ENCODE measurements around the gene CCNQ.

DNA sequence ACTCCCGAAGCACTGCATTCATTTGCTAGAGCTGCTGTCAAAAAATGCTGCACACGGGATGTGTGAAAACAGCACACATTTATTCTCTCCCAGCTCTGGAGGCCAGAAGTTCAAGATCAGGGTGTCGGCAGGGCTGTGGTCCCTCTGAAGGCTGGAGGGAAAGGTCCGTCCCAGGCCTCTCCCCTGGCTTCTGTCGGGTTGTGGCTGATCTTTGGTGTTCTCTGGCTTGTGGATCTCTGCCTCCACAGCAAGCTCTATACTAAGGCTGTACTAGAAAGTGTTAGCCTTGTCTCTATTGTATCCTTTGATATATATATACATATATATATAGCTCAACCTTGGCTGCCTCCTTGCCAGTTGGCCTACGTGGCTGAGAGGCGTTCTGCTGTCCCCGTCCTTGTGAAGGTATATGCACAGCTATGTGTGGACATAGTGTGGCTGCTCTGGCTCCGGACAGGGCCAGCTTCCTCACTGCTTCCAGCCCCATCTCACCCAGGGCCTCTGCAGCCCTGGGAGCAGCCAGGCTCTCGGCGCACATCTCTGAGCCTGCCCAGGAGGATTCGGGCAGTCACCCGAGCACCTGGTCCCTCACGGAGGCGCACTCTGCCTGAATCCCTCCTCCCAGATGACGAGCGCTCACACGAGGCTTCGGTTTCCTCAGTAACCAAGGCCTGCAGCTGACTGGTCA lies 33.1 kb upstream of the CCNQ start:
- no peak for TF ChIP-seq EZH2phosphoT487 (IDR thresholded peaks at IDR 0.05; ENCODE audit: low read length)
- TF ChIP-seq, protein P1, sequence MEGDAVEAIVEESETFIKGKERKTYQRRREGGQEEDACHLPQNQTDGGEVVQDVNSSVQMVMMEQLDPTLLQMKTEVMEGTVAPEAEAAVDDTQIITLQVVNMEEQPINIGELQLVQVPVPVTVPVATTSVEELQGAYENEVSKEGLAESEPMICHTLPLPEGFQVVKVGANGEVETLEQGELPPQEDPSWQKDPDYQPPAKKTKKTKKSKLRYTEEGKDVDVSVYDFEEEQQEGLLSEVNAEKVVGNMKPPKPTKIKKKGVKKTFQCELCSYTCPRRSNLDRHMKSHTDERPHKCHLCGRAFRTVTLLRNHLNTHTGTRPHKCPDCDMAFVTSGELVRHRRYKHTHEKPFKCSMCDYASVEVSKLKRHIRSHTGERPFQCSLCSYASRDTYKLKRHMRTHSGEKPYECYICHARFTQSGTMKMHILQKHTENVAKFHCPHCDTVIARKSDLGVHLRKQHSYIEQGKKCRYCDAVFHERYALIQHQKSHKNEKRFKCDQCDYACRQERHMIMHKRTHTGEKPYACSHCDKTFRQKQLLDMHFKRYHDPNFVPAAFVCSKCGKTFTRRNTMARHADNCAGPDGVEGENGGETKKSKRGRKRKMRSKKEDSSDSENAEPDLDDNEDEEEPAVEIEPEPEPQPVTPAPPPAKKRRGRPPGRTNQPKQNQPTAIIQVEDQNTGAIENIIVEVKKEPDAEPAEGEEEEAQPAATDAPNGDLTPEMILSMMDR (IDR thresholded peaks at IDR 0.05; ENCODE audit: low read length): no peak

Measured in MM.1S (cell line).